Right atrium auricular region (tissue), 2 donors: ENCODE data around the gene BUD13. TPM values are rescaled to one million over a fixed set of nuclear protein-coding genes. Genes with fewer than 3 reads are reported as not detected.

Experiments
- DNase-seq: peaks from one replicate; pipeline ENCODE4 v3.0.0-alpha.2; 2019; ENCODE audit warnings: low spot score
- H3K27ac ChIP-seq, 2 donors: fragments of 200-600 bp; sonication (generic); 1 replicate in 1 of 2; 2 replicates in 1 of 2; pipeline ENCODE4 v1.5.1; 2016 to 2019
- H3K27me3 ChIP-seq, 2 donors: fragments of 200-600 bp; sonication (generic); one replicate each; pipeline versions ENCODE4 v1.5.1 to v1.6.0; 2017 to 2019
- H3K36me3 ChIP-seq: fragments of 200-600 bp; sonication (generic); one replicate; pipeline ENCODE4 v1.5.1; 2016
- H3K4me1 ChIP-seq, 2 donors: fragments of 200-600 bp; sonication (generic); one replicate each; pipeline versions ENCODE4 v1.5.1 to v1.6.0; 2017 to 2019
- H3K4me3 ChIP-seq, 2 donors: fragments of 200-600 bp; sonication (generic); 1 replicate in 1 of 2; 2 replicates in 1 of 2; pipeline ENCODE4 v1.5.1; 2017 to 2019; ENCODE audit warnings: mild to moderate bottlenecking in 1 of 2, moderate library complexity in 1 of 2
- H3K9me3 ChIP-seq, 2 donors: fragments of 200-600 bp; sonication (generic); one replicate each; pipeline ENCODE4 v1.5.1; 2019
- total RNA-seq, 2 donors: library from RNA; depleted of rRNA; stranded (reverse); fragments of >200 nt; gene quantifications; one replicate each; pipeline ENCODE4 v1.1.0, GENCODE V29; 2016
- TF ChIP-seq, protein P1 (sequence below), 2 donors: fragments of 200-600 bp; sonication (generic); IDR thresholded peaks; one replicate each; pipeline ENCODE4 v1.5.1; 2019; ENCODE audit warnings: antibody characterized with exemption in 2 of 2

The BUD13 gene
- total RNA-seq, 2 donors from 2014 or later = 6.6 to 9.6 TPM

DNA sequence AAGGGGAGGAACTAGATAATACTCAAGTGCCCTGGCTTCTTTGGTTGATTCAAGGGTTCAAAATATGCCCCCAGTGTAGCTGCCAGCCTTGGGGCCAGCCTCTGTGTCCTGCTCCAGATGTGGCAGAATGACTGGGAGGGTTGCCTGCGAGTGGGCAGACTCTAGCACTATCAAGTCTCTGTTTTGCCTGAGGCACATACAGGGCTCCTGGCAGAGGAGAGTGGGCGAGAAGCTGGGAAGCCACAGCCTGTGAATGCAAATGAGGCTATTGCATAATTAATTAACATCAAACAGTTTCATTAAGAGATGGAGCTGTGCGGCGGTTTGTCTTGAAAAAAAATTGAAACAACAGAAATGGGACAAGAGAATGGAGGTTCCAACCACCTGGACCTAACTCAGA lies 50.8 kb downstream of the BUD13 start:
- H3K4me1 ChIP-seq = no peaks in the 10 kb centered on the region
- H3K9me3 ChIP-seq = no peaks in the 10 kb centered on the region
- TF ChIP-seq, protein P1, sequence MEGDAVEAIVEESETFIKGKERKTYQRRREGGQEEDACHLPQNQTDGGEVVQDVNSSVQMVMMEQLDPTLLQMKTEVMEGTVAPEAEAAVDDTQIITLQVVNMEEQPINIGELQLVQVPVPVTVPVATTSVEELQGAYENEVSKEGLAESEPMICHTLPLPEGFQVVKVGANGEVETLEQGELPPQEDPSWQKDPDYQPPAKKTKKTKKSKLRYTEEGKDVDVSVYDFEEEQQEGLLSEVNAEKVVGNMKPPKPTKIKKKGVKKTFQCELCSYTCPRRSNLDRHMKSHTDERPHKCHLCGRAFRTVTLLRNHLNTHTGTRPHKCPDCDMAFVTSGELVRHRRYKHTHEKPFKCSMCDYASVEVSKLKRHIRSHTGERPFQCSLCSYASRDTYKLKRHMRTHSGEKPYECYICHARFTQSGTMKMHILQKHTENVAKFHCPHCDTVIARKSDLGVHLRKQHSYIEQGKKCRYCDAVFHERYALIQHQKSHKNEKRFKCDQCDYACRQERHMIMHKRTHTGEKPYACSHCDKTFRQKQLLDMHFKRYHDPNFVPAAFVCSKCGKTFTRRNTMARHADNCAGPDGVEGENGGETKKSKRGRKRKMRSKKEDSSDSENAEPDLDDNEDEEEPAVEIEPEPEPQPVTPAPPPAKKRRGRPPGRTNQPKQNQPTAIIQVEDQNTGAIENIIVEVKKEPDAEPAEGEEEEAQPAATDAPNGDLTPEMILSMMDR (IDR thresholded peaks at IDR 0.05) = no peak
- no peak overlapping the region for H3K4me3 ChIP-seq
- no peaks in the 10 kb centered on the region for H3K27me3 ChIP-seq
- H3K36me3 ChIP-seq = no peaks in the 10 kb centered on the region
- H3K27ac ChIP-seq = no peak overlapping the region
- DNase-seq = no peak

DNA sequence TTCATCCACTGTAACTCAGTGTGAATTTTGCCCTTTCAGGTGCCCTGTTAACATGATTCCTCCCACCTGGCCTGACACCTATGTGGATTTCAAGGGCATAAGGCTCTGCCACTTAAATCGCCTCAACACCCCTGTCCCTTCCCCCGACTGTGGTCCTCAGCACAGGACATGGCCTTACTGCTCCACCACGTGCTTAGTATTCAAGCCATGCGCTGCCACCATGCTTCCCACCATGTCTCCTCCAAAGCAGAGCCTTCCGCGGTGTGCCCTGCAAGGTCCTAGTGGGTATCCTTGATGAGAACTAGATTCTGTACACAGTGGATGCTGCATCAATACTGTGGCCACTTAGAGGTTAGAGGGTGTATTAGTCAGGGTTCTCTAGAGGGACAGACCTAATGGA lies 51.9 kb downstream of the BUD13 start:
- no peak for DNase-seq
- no peaks in the 10 kb centered on the region for H3K36me3 ChIP-seq
- H3K4me1 ChIP-seq = no peaks in the 10 kb centered on the region
- TF ChIP-seq, protein P1 (IDR thresholded peaks at IDR 0.05) = no peak
- H3K27me3 ChIP-seq = no peaks in the 10 kb centered on the region
- H3K9me3 ChIP-seq = no peaks in the 10 kb centered on the region
- no peak overlapping the region for H3K4me3 ChIP-seq
- H3K27ac ChIP-seq = no peak overlapping the region

DNA sequence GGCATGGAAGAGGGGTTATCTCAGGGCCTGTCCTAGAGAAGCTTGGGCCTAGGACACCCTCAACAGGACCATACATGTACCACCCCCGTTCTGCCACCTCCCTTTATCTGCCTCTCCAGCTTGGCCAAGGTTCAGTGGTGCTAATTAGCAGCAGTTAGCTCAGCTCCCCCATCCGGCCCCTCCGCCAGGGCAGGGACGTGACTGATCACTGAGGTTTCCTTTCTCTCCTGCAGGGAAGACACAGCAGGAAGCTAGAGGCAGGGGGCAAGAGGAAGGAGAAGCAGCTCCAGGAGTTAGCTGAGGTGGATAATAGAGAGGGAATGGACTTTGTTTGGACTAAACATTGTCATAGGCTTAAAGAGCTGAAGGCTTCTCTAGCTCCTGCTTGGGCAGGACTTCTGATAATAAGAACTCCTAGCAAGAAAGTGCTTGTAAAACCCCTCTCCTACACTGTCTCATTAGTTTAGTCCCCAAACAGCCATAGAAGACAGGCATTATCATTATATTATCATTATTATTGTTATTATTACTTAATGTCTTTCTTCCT lies 53.8 kb downstream of the BUD13 start:
- Histone ChIP-seq H3K4me1 (no peaks in the 10 kb centered on the region), H3K27ac (no peak overlapping the region), H3K36me3 (no peaks in the 10 kb centered on the region), H3K27me3 (no peaks in the 10 kb centered on the region), H3K9me3 (no peaks in the 10 kb centered on the region), H3K4me3 (no peak overlapping the region)
- no peak for DNase-seq
- TF ChIP-seq, protein P1 (IDR thresholded peaks at IDR 0.05) = no peak

DNA sequence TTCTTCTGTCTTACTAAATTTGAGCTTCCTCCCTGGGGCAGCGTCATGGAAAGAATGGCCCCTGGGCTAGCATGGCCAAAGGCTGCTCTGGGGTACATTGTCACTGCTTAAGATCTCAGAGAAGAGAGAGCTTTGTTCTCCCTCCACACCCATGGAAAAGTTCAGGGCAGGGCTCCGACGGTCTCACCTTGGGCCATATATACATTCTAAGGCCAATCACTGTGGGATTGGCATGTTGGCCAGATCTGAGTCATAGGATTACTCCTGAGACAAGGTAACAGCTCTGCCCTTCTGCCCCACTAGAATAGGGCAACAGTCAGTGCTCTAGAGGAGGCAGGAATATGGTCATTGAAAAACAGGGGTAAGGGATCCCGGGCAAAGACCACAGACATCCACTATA lies 56.2 kb downstream of the BUD13 start:
- H3K4me3 ChIP-seq = no peak overlapping the region
- H3K27ac ChIP-seq = no peak overlapping the region
- H3K9me3 ChIP-seq = no peaks in the 10 kb centered on the region
- TF ChIP-seq, protein P1 (IDR thresholded peaks at IDR 0.05) = no peak
- H3K4me1 ChIP-seq = no peaks in the 10 kb centered on the region
- H3K36me3 ChIP-seq = no peaks in the 10 kb centered on the region
- DNase-seq = no peak
- H3K27me3 ChIP-seq = no peaks in the 10 kb centered on the region

DNA sequence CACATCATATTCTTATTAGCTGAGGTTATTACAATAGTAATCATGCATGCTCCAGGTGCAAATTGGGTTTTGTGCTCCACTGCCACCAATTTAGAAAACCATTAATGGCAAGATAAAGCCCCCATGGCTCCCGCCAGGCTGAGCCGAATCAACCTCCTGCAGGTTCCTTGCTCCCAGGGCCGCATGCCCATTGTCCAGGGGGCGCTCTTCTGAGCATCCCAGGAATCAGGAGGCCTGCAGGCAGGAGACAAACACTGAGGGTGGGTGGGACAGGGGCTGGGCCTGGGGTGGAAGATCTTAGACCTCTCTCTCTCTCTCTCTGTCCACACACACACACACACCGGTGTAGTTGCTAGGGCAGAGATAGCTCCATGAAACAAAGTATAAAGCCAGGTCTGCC lies 57.4 kb downstream of the BUD13 start:
- H3K27me3 ChIP-seq = no peaks in the 10 kb centered on the region
- TF ChIP-seq, protein P1 (IDR thresholded peaks at IDR 0.05) = no peak
- H3K27ac ChIP-seq = no peak overlapping the region
- H3K4me3 ChIP-seq = no peak overlapping the region
- H3K4me1 ChIP-seq = no peaks in the 10 kb centered on the region
- H3K36me3 ChIP-seq = no peaks in the 10 kb centered on the region
- no peaks in the 10 kb centered on the region for H3K9me3 ChIP-seq
- DNase-seq = no peak

DNA sequence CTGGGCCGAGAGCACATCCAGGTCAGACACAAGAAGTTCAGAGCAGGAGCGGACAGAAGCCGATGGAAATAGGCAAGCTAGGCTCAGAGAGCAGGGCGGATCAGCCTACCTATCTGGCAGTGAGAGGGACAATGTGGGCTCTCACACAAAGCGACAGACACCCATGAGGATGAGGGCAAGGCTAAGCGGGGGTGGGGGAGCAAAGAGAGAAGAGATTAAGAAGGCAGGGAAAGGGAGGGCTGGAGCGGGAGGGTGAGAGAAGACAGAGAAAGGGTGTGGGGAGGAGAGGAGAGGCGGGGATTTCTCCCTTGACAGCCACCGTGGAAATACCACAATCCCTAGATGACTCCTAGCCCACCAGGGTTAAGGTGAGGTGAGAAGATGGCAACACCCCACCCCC lies 57.9 kb downstream of the BUD13 start:
- no peak for DNase-seq
- Histone ChIP-seq H3K36me3 (no peaks in the 10 kb centered on the region), H3K4me1 (no peaks in the 10 kb centered on the region), H3K4me3 (no peak overlapping the region), H3K9me3 (no peaks in the 10 kb centered on the region), H3K27ac (no peak overlapping the region), H3K27me3 (no peaks in the 10 kb centered on the region)
- TF ChIP-seq, protein P1 (IDR thresholded peaks at IDR 0.05) = no peak
